HG03095 (cell line): ENCODE data around the gene THOP1.

ENCODE experiments used
- ATAC-seq: cut with Tn5 transposase; IDR thresholded peaks from one replicate; pipeline ENCODE4 v1.9.1; 2021; ENCODE audit warnings: moderate library complexity; ENCODE audit not compliant: unreplicated experiment

Gene THOP1

GRCh38 chr19:2850256-2850925 is 65.1 kb downstream of the THOP1 start:
- no peak for ATAC-seq

- no peak for ATAC-seq
Observed at GRCh38 chr19:2852598-2852997, 67.3 kb downstream of the THOP1 start.

- no peak for ATAC-seq
Observed at GRCh38 chr19:2853015-2853606, 67.8 kb downstream of the THOP1 start.

GRCh38 chr19:2854849-2855248 is 69.5 kb downstream of the THOP1 start:
- ATAC-seq = no peak

- ATAC-seq = no peak
Observed at GRCh38 chr19:2856457-2857050, 71.3 kb downstream of the THOP1 start.

GRCh38 chr19:2858864-2859263 is 73.6 kb downstream of the THOP1 start:
- ATAC-seq = no peak

- ATAC-seq = no peak
Observed at GRCh38 chr19:2863816-2864215, 78.5 kb downstream of the THOP1 start.
